Gastroesophageal sphincter (tissue), 4 donors: ENCODE results near the gene TMEM170A. TPM values are rescaled to one million over a fixed set of nuclear protein-coding genes. Genes with fewer than 3 reads are reported as not detected.
"Not testable (repeated sequence)": the region's sequence is repeated elsewhere in the genome, so short reads cannot be mapped to it uniquely, and the experiment has no call there.

Experiments used
- ATAC-seq: fragments of 150-250 bp; one replicate; pipeline ENCODE4 v1.9.1; 2016; ENCODE audit warnings: mild to moderate bottlenecking, moderate library complexity
- H3K27ac ChIP-seq, 4 donors: fragments of 200-600 bp; sonication (generic) in 3 of 4; 1 replicate in 3 of 4; 2 replicates in 1 of 4; pipeline ENCODE4 v1.5.1; 2016 to 2019
- H3K27me3 ChIP-seq: fragments of 200-600 bp; sonication (generic); one replicate; pipeline ENCODE4 v1.5.1; 2019
- H3K36me3 ChIP-seq, 2 donors: fragments of 200-600 bp; sonication (generic); one replicate each; pipeline ENCODE4 v1.5.1; 2019; ENCODE audit warnings: control low read depth in 1 of 2
- H3K4me1 ChIP-seq, 3 donors: fragments of 200-600 bp; sonication (generic); 1 replicate in 2 of 3; 2 replicates in 1 of 3; pipeline ENCODE4 v1.5.1; 2016 to 2019; ENCODE audit warnings: control low read depth in 2 of 3
- H3K4me3 ChIP-seq, 2 donors: fragments of 200-600 bp; sonication (generic); one replicate each; pipeline ENCODE4 v1.5.1; 2019; ENCODE audit warnings: mild to moderate bottlenecking in 1 of 2, moderate library complexity in 1 of 2
- H3K9me3 ChIP-seq, 3 donors: fragments of 200-600 bp; sonication (generic); one replicate each; pipeline ENCODE4 v1.5.1; 2017 to 2019; ENCODE audit warnings: control low read depth in 2 of 3
- EP300 ChIP-seq: sonication (generic); formaldehyde crosslinking; IDR thresholded peaks from one replicate; pipeline ENCODE4 v1.6.1; 2017; ENCODE audit warnings: antibody characterized with exemption, mild to moderate bottlenecking
- POLR2A ChIP-seq, 2 donors: fragments of 450-650 bp; IDR thresholded peaks; one replicate each; pipeline ENCODE4 v1.6.1; 2017; ENCODE audit warnings: antibody characterized with exemption in 2 of 2, mild to moderate bottlenecking in 2 of 2, moderate library complexity in 1 of 2
- POLR2AphosphoS5 ChIP-seq: sonication (generic); formaldehyde crosslinking; IDR thresholded peaks from one replicate; pipeline ENCODE4 v1.6.1; 2017; ENCODE audit warnings: antibody characterized with exemption
- WGBS, 2 donors: methylation state at CpG; one replicate each; pipeline ENCODE4 v1.1.5; 2018; ENCODE audit warnings: low coverage in 1 of 2; 5-methylcytosine and 5-hydroxymethylcytosine counted together
- total RNA-seq, 4 donors: library from RNA; depleted of rRNA; stranded (reverse); fragments of >200 nt; gene quantifications; one replicate each; pipeline ENCODE4 v1.1.0, GENCODE V29; 2016
- TF ChIP-seq, protein P1 (sequence below), 4 experiments: fragments of 200-600 bp in 2 of 4; fragments of 450-650 bp in 2 of 4; sonication (generic) in 1 of 4; IDR thresholded peaks; one replicate each; pipeline ENCODE4 v1.5.1; 2017 to 2019; ENCODE audit warnings: antibody characterized with exemption in 4 of 4, mild to moderate bottlenecking in 2 of 4, moderate library complexity in 2 of 4

TMEM170A gene
- total RNA-seq, 4 donors from 2014 or later, result 9.8 to 21.8 (median 13.8) TPM

DNA sequence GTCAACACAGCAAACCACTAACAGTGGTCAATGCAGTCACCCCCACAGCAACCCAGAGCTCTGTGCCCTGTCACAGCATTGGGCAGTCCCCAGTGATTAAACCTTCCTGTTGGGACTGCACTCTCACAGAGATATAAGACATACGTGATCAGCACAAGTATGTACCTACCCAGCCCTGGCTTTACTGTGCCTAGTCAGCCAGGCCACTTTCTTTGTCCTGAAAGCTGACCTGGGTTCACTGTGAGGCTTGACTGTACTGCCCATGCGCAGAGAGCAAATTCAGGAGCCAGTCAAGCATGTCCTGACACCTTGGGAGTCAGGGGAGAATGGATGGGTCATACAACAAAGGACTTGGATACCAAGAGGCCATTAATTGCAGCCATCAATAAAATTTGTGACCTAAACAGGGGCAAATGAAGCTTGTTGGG lies 10.9 kb upstream of the TMEM170A start:
- Histone ChIP-seq H3K4me3 (no peak overlapping the region), H3K27me3 (no peaks in the 10 kb centered on the region), H3K36me3 (no peaks in the 10 kb centered on the region), H3K27ac (no peak overlapping the region), H3K9me3 (no peaks in the 10 kb centered on the region), H3K4me1 (no peaks in the 10 kb centered on the region)
- 100% methylated on average over 1 of the region's 2 CpGs; no CpG with 5 or more reads in 1 of the 2 donors for WGBS, 2 donors
- ATAC-seq, result no peak
- TF ChIP-seq POLR2AphosphoS5 (no peak), EP300 (no peak), POLR2A (IDR thresholded peaks at IDR 0.05) (no peak)
- TF ChIP-seq, protein P1, sequence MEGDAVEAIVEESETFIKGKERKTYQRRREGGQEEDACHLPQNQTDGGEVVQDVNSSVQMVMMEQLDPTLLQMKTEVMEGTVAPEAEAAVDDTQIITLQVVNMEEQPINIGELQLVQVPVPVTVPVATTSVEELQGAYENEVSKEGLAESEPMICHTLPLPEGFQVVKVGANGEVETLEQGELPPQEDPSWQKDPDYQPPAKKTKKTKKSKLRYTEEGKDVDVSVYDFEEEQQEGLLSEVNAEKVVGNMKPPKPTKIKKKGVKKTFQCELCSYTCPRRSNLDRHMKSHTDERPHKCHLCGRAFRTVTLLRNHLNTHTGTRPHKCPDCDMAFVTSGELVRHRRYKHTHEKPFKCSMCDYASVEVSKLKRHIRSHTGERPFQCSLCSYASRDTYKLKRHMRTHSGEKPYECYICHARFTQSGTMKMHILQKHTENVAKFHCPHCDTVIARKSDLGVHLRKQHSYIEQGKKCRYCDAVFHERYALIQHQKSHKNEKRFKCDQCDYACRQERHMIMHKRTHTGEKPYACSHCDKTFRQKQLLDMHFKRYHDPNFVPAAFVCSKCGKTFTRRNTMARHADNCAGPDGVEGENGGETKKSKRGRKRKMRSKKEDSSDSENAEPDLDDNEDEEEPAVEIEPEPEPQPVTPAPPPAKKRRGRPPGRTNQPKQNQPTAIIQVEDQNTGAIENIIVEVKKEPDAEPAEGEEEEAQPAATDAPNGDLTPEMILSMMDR (IDR thresholded peaks at IDR 0.05), result no peak

DNA sequence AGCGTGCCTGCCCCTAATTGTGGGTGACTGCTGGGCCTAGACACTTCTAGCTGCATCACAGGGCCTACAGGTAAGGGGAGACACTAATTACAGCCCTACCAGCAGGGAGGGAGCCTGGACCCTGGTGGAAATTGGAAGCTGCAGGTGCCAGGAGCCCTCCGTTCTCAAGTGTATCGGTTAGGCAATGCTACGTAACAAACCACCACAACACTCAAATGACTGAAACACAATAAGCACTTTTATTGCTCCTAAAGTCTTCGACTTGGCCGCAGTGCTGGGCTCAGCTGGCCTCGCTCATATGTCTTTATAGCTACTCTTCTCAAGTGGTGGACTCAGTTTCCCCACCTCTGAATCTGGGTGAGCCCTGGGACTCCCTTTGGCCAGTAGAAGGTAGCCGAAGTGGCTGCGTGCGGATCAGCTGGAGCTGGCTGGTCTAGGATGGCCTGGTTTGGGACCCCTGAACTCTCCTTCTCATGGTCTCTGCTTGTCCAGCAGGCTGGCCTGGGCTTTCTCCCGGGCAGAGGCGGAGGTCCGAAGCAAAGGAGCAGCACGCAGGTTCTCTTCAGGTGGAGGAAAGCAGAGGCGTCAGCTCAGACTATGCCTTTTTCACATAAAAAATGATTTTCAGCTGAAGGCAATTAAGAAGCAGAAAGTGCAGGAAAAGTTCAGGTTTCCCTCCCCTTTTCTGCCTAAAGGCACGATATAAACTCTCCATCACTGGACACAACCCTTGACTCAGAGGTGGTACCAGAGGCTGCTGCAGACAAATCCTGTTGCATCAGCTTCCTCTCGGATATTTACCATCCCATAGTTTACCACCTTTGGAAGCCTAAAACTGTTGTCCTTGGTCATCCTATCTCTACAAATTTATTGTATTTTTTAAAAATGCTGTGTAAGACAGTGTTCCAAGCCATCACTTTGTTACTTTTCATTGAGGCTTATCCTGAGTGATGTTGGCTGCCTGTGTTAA lies 8.7 kb upstream of the TMEM170A start:
- no peak for TF ChIP-seq POLR2A (IDR thresholded peaks at IDR 0.05)
- TF ChIP-seq, protein P1 (IDR thresholded peaks at IDR 0.05), result no peak
- no peak for TF ChIP-seq POLR2AphosphoS5
- TF ChIP-seq EP300, result no peak

DNA sequence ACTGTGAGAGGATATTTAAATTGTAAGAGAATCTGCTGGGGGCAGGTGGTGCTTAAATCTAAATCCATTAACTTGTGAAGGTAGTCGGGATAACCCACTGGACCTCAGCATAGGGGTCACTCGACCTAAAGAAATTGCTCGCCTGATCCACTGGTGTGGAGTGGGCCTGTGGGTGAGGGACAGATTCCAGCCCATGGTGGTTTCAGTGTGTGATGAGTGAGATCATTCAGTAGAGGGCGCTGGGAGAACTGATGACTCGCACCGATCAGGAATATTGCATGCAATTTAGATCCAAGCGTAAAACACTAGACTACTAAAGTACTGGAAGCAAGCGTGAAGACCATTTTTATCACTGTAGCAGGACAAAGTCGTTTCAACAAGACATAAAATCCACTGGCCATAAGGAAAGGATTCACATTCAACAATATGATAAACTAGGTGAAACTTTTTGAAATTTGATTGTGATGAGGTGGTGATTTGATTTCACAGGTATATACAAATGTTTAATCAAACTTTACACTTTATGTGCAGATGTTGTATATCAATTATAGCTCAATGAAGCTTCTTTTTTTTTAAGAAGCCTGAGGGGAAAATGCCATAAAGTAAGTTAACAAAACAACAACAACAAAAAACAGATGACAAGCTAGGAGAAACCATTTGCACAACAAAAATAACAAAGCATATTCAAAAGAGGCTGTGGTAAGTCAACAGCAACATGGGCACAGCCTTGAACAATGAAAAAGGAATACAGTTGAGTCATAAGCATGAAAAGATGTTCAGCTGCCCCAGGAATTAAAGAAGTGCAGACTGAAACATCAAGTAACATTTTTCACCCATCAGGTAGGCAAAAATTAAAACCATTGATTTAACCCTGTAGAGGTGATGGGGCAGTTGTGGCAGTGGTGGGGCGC lies 7.5 kb upstream of the TMEM170A start:
- Histone ChIP-seq H3K4me3 (no peak overlapping the region), H3K4me1 (no peaks in the 10 kb centered on the region), H3K27me3 (no peaks in the 10 kb centered on the region), H3K36me3 (no peaks in the 10 kb centered on the region), H3K9me3 (no peaks in the 10 kb centered on the region), H3K27ac (no peak overlapping the region)
- TF ChIP-seq, protein P1 (IDR thresholded peaks at IDR 0.05), result peak in 3 of 4 experiments; percentile 79 to 83 (median 81)
- no peak for TF ChIP-seq POLR2AphosphoS5
- ATAC-seq, result peak; percentile 92
- 13 to 30% methylated on average over 6 to 9 of the region's 10 CpGs for WGBS, 2 donors

More for the DNA sequence above, 8.7 kb upstream of the TMEM170A start:
- Histone ChIP-seq H3K4me1 (no peaks in the 10 kb centered on the region), H3K36me3 (no peaks in the 10 kb centered on the region), H3K27me3 (no peaks in the 10 kb centered on the region), H3K27ac (no peak overlapping the region), H3K9me3 (no peaks in the 10 kb centered on the region), H3K4me3 (no peak overlapping the region)
- no peak for ATAC-seq
- 81 to 85% methylated on average over 2 to 7 of the region's 17 CpGs for WGBS, 2 donors

DNA sequence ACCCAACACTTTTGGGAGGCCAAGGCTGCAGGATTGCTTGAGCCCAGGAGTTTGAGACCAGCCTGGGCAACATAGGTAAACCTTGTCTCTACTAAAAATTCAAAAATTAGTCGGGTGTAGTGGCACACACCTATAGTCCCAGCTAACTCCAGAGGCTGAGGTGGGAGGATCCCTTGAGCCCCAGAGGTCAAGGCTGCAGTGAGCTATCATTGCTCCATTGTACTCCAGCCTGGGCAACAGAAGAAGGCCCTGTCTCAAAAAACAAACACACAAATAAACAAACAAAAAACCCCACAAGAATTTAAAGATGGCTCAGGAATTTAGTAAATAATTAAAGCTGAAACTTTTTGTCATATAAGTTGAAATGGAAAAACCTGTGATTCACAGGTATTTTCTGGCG lies 2.3 kb upstream of the TMEM170A start:
- Histone ChIP-seq H3K4me1 (peaks cover 0 to 22% (median 4%) of the 10 kb centered on the region in 3 donors), H3K27ac (no peak overlapping the region), H3K27me3 (no peaks in the 10 kb centered on the region), H3K4me3 (no peak overlapping the region), H3K9me3 (no peaks in the 10 kb centered on the region), H3K36me3 (no peaks in the 10 kb centered on the region)
- WGBS, 2 donors, result 100% methylated on average over 1 to 2 of the region's 2 CpGs
- TF ChIP-seq POLR2A (IDR thresholded peaks at IDR 0.05) (no peak), POLR2AphosphoS5 (no peak), EP300 (no peak)
- TF ChIP-seq, protein P1 (IDR thresholded peaks at IDR 0.05), result no peak
- no peak for ATAC-seq

DNA sequence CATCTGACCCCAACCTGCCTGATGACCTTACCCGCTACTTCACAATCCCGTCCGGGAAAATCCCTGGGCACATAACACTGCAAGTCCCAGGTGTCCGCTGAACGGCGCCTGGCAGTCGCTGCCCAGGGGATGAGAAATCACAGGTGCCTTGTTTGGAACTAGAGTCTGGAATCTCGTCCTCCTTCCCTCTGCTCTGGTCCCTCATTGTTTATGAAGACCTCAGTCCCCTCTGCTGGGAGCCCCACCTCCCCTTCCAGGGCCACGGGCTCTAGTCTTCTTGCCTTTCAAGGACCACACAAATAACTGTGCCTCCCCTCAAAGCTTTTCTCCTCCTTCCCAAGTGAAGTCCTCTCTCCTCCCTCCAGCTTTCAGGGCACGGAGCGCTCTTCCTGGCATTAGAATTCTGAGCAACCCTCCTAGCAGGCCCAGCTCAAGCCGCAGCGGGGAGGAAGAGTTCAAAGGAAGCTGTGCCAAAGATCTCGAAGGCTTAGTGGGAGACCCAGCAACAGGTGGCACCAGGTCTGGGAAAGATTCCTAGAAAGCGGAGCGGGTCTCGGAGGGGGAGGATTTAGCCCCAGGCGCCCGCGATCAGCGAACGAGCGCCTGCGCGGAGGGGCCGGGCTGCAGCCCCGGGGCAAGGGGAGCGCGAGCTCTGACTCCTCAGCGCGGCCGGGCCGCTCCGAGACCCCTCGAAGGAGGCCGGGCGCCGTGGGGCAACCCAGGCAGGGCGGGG lies 934 bp downstream of the TMEM170A start:
- not testable (repeated sequence) for H3K9me3 ChIP-seq, H3K36me3 ChIP-seq, H3K27me3 ChIP-seq
- Histone ChIP-seq H3K4me3 (peak overlapping the region; percentile 90 to 93), H3K27ac (peak overlapping the region; percentile 64 to 99 (median 92)), H3K4me1 (peaks cover 0 to 31% (median 4%) of the 10 kb centered on the region in 3 donors)
- ATAC-seq, result peak; percentile 1
- 4 to 17% methylated on average over 4 to 5 of the region's 39 CpGs for WGBS, 2 donors
